ENCODE measurements around the gene PTPRD. TPM values are rescaled to one million over a fixed set of nuclear protein-coding genes. Genes with fewer than 3 reads are reported as not detected.

PTPRD gene
- total RNA-seq, 1 experiment from 2014 or later: 0.02 TPM

DNA sequence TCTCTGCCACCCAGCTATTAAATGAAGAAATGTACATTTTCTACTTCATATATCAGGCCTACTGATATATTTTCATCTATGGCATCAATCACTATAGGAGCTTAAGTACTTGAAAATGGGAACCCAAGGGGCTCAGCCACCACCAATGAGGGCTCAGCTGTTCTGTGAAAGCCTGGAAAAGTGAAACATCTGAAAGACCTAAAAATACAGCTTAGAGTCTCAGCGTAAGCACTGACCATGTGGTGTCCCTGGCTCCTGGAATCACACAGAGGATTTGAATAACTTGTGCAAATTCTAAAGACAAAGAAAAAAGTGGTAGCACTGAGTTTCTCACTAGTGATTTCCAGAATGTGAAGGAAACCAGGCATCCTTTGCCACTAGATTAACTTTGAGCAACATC is 64.5 kb downstream of the PTPRD start:
- no peak for DNase-seq (ENCODE audit: low read depth, low spot score)
- CTCF ChIA-PET: no interaction called here
- no peaks in the 10 kb centered on the region for H3K4me1 ChIP-seq (ENCODE audit: control insufficient read depth in 1 of 2, insufficient read depth in 2 of 2, low read length in 2 of 2)
- no peak overlapping the region for H3K4me3 ChIP-seq (replicated peaks in 1 of 2; ENCODE audit: low read depth in 1 of 2, low read length in 2 of 2)
- RAD21 ChIA-PET (ENCODE audit: low non-redundant PET in 1 of 2, low total read pairs in 2 of 2, uncharacterized antibody in 2 of 2, unreplicated experiment in 2 of 2): no interaction called here
- no peaks in the 10 kb centered on the region for H3K79me2 ChIP-seq (ENCODE audit: insufficient read depth, low read length)
- no TSS peak for BruUV-seq (replicated peaks)
- intact Hi-C loops (cut with micrococcal nuclease): no loop called here
- POLR2A ChIA-PET: no interaction called here
- H3K9me2 ChIP-seq (ENCODE audit: insufficient read depth): no peaks in the 10 kb centered on the region
- H3K9me3 ChIP-seq (ENCODE audit: control insufficient read depth in 1 of 2, insufficient read depth in 1 of 2, low read depth in 1 of 2, low read length in 2 of 2): peaks cover 9 to 35% of the 10 kb centered on the region in 2 experiments; a peak in 2 of 4 replicates
- H3K4me2 ChIP-seq (ENCODE audit: low read length): no peak overlapping the region
- no peak overlapping the region for H3K27ac ChIP-seq (ENCODE audit: low read depth, low read length)
- TF ChIP-seq JUND (IDR thresholded peaks at IDR 0.05): no peak
- no peak for TF ChIP-seq RAD21 (IDR thresholded peaks at IDR 0.05; ENCODE audit: low read depth)
- no peak for TF ChIP-seq ZNF274 (IDR thresholded peaks at IDR 0.05; ENCODE audit: low read depth, low read length)
- no peak for TF ChIP-seq POLR2A (IDR thresholded peaks at IDR 0.05; ENCODE audit: borderline replicate concordance, extremely low read depth, insufficient read depth, insufficient read length)
- no peak for TF ChIP-seq CEBPB (IDR thresholded peaks at IDR 0.05; ENCODE audit: low read depth)
- no peaks in the 10 kb centered on the region for H3K27me3 ChIP-seq (ENCODE audit: insufficient read depth, low read length)
- no peak overlapping the region for H3K9ac ChIP-seq (ENCODE audit: low read length)
- no peak overlapping the region for H2AFZ ChIP-seq (ENCODE audit: low read depth, low read length, poor library complexity, severe bottlenecking)
- no peaks in the 10 kb centered on the region for H4K20me1 ChIP-seq (ENCODE audit: insufficient read depth)
- no peak for ATAC-seq
- no peaks in the 10 kb centered on the region for H3K36me3 ChIP-seq (ENCODE audit: control insufficient read depth in 1 of 2, insufficient read depth in 2 of 2, low read length in 2 of 2)

DNA sequence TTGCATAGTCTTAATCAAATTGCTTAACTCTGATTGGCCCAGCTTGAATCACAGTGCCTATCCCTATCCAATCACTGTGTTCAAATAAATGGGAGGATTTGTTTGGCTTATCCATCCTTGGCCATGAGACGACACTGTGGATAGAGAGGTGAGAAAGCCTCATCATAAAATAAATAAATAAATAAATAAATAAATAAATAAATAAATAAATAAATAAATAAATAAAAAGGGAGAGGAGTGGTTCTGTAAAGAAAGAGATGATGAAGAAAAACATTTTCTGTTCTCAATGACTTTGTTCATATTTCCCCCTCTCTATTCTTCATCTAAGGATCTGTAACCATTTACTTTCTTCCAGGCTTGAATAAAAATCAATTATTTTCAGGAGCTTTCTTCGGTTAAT is 74.7 kb downstream of the PTPRD start:
- no peak overlapping the region for H2AFZ ChIP-seq (ENCODE audit: low read depth, low read length, poor library complexity, severe bottlenecking)
- no peak overlapping the region for H3K9ac ChIP-seq (ENCODE audit: low read length)
- ChIA-PET RAD21 (ENCODE audit: low non-redundant PET in 1 of 2, low total read pairs in 2 of 2, uncharacterized antibody in 2 of 2, unreplicated experiment in 2 of 2) (no interaction called here), POLR2A (no interaction called here), CTCF (no interaction called here)
- H3K4me3 ChIP-seq (replicated peaks in 1 of 2; ENCODE audit: low read depth in 1 of 2, low read length in 2 of 2): no peak overlapping the region
- H3K4me1 ChIP-seq (ENCODE audit: control insufficient read depth in 1 of 2, insufficient read depth in 2 of 2, low read length in 2 of 2): no peaks in the 10 kb centered on the region
- TF ChIP-seq YY1 (IDR thresholded peaks at IDR 0.05; ENCODE audit: extremely low read depth, insufficient replicate concordance, low read depth, low read length): no peak
- TF ChIP-seq REST (IDR thresholded peaks at IDR 0.05; ENCODE audit: low read depth): no peak
- no peak for TF ChIP-seq POLR2AphosphoS5 (IDR thresholded peaks at IDR 0.05; ENCODE audit: low read depth, low read length)
- TF ChIP-seq EZH2 (IDR thresholded peaks at IDR 0.05): no peak
- TF ChIP-seq ELF1 (IDR thresholded peaks at IDR 0.05; ENCODE audit: borderline replicate concordance, low read depth): no peak
- no peak for TF ChIP-seq RAD21 (IDR thresholded peaks at IDR 0.05; ENCODE audit: low read depth)
- TF ChIP-seq ZFX (IDR thresholded peaks at IDR 0.05): no peak
- TF ChIP-seq EZH2phosphoT487 (IDR thresholded peaks at IDR 0.05; ENCODE audit: borderline replicate concordance): no peak
- TF ChIP-seq TCF7L2 (IDR thresholded peaks at IDR 0.05; ENCODE audit: borderline replicate concordance, extremely low read depth, insufficient read depth, insufficient read length): no peak
- no peak for TF ChIP-seq CEBPB (IDR thresholded peaks at IDR 0.05; ENCODE audit: low read depth)
- TF ChIP-seq, protein P1, sequence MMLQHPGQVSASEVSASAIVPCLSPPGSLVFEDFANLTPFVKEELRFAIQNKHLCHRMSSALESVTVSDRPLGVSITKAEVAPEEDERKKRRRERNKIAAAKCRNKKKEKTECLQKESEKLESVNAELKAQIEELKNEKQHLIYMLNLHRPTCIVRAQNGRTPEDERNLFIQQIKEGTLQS (IDR thresholded peaks at IDR 0.05): no peak
- DNase-seq (ENCODE audit: low read depth, low spot score) (no peak), ATAC-seq (no peak)
- H3K9me2 ChIP-seq (ENCODE audit: insufficient read depth): no peaks in the 10 kb centered on the region
- H3K4me2 ChIP-seq (ENCODE audit: low read length): no peak overlapping the region
- BruUV-seq (replicated peaks): no TSS peak
- peaks cover 3 to 10% of the 10 kb centered on the region in 2 experiments; a peak in 3 of 4 replicates for H3K9me3 ChIP-seq (ENCODE audit: control insufficient read depth in 1 of 2, insufficient read depth in 1 of 2, low read depth in 1 of 2, low read length in 2 of 2)
- no peaks in the 10 kb centered on the region for H4K20me1 ChIP-seq (ENCODE audit: insufficient read depth)
- H3K27ac ChIP-seq (ENCODE audit: low read depth, low read length): no peak overlapping the region
- intact Hi-C loops (cut with micrococcal nuclease): no loop called here
- H3K27me3 ChIP-seq (ENCODE audit: insufficient read depth, low read length): no peaks in the 10 kb centered on the region
- no peaks in the 10 kb centered on the region for H3K36me3 ChIP-seq (ENCODE audit: control insufficient read depth in 1 of 2, insufficient read depth in 2 of 2, low read length in 2 of 2)
- no peaks in the 10 kb centered on the region for H3K79me2 ChIP-seq (ENCODE audit: insufficient read depth, low read length)
